Kidney (tissue), 14 donors: ENCODE measurements around the gene RNF113B. TPM values are rescaled to one million over a fixed set of nuclear protein-coding genes. Genes with fewer than 3 reads are reported as not detected.

Source experiments
- DNase-seq, 5 donors: peaks; one replicate each; pipeline ENCODE4 v3.0.0-alpha.2; 2013 to 2020
- FAIRE-seq: peaks from 2 replicates; lab custom pipeline; 2012; peaks lifted over from hg19 to GRCh38; lab: Jason Lieb, UNC
- H3K27ac ChIP-seq, 2 donors: one replicate each; pipeline ENCODE4 v1.7.0; 2013; ENCODE audit warnings: low read depth in 2 of 2, low read length in 2 of 2, inconsistent platforms in 1 of 2
- H3K27me3 ChIP-seq: one replicate; pipeline ENCODE4 v1.7.1; 2013; ENCODE audit warnings: low read length, inconsistent platforms; ENCODE audit not compliant: control insufficient read depth, insufficient read depth
- H3K36me3 ChIP-seq, 3 donors: one replicate each; pipeline versions ENCODE4 v1.7.0 to v1.7.1; 2013; ENCODE audit warnings: low read length in 3 of 3, control low read depth in 1 of 3, inconsistent platforms in 1 of 3; ENCODE audit not compliant: insufficient read depth in 3 of 3, control insufficient read depth in 2 of 3
- H3K4me1 ChIP-seq, 3 donors: one replicate each; pipeline versions ENCODE4 v1.7.0 to v1.7.1; 2013; ENCODE audit warnings: low read length in 3 of 3, inconsistent platforms in 1 of 3, low read depth in 1 of 3; ENCODE audit not compliant: control insufficient read depth in 2 of 3, insufficient read depth in 2 of 3
- H3K4me3 ChIP-seq, 3 donors: one replicate each; pipeline versions ENCODE4 v1.7.0 to v1.8.1; 2013; ENCODE audit warnings: low read length in 3 of 3, control low read depth in 1 of 3, inconsistent platforms in 1 of 3
- H3K9ac ChIP-seq, 3 donors: one replicate each; pipeline versions ENCODE4 v1.7.0 to v1.7.1; 2013; ENCODE audit warnings: low read length in 3 of 3, control low read depth in 1 of 3, inconsistent platforms in 1 of 3
- H3K9me3 ChIP-seq, 3 donors: one replicate each; pipeline versions ENCODE4 v1.7.0 to v1.7.1; 2013; ENCODE audit warnings: low read length in 3 of 3, control low read depth in 1 of 3, inconsistent platforms in 1 of 3; ENCODE audit not compliant: control insufficient read depth in 2 of 3, insufficient read depth in 1 of 3
- intact Hi-C: fragments of 100-400 bp; cut with DNase I; formaldehyde crosslinking; loops from one replicate; pipeline ENCODE4 v1.11.1; 2022
- polyA plus RNA-seq: library from polyadenylated mRNA; stranded (reverse); fragments of 350-450 nt; fragmentation: Illumina TruSeq; extraction: RNeasy Lipid Tissue Mini Kit (QIAGEN cat#74804); gene quantifications from one replicate; pipeline ENCODE4 v1.2.3, GENCODE V29; 2014; ENCODE audit warnings: low read depth, low replicate concordance; ENCODE audit not compliant: insufficient read depth
- total RNA-seq: library from RNA; stranded (reverse); fragmentation: NEBNext Ultra II Directional; extraction: Animal tissue kit (Norgen Biotek cat#: 25700); gene quantifications from one replicate; pipeline ENCODE4 v1.2.1, GENCODE V29; 2021
- TF ChIP-seq, protein P1 (sequence below): IDR thresholded peaks from 3 replicates; pipeline ENCODE4 v1.5.1; 2012; ENCODE audit warnings: mild to moderate bottlenecking, moderate library complexity, borderline replicate concordance; ENCODE audit not compliant: insufficient read depth; ENCODE audit errors: extremely low read depth
- donor health status: control.
- donor health status: control.
- donor health status: control.
- donor health status: control.
- donor health status: control.
- donor health status: DM: yes; HTN: yes; CAD: no.
- donor health status: Normal renal cell carcinoma (clear cell type).

RNF113B gene
- total and polyA plus RNA-seq, 2 donors from 2014 or later = not detected

DNA sequence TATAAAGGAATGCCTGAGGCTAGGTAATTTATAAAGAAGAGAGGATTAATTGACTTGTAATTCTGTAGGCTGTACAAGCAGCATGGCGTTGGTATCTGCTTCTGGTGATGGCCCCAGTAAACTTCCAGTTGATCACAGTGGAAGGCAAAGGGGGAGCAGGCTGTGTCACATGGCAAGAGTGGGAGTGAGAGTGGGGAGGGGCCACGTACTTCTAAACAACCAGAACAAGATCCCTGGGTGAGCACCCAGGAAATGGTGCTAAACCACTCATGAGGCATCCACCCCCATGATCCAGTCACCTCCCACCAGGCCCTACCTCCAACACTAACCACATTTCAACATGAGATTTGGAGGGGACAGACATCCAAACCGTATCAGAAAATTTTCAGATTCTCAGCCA lies 3.0 kb upstream of the RNF113B start:
- peaks cover 2 to 47% (median 18%) of the 10 kb centered on the region in 3 donors for H3K4me1 ChIP-seq
- H3K4me3 ChIP-seq = no peak overlapping the region
- peak overlapping the region in 1 of 2 donors; percentile 1 for H3K27ac ChIP-seq
- H3K27me3 ChIP-seq = no peaks in the 10 kb centered on the region
- FAIRE-seq (no peak), DNase-seq (no peak)
- H3K36me3 ChIP-seq = no peaks in the 10 kb centered on the region
- no peaks in the 10 kb centered on the region for H3K9me3 ChIP-seq
- TF ChIP-seq, protein P1, sequence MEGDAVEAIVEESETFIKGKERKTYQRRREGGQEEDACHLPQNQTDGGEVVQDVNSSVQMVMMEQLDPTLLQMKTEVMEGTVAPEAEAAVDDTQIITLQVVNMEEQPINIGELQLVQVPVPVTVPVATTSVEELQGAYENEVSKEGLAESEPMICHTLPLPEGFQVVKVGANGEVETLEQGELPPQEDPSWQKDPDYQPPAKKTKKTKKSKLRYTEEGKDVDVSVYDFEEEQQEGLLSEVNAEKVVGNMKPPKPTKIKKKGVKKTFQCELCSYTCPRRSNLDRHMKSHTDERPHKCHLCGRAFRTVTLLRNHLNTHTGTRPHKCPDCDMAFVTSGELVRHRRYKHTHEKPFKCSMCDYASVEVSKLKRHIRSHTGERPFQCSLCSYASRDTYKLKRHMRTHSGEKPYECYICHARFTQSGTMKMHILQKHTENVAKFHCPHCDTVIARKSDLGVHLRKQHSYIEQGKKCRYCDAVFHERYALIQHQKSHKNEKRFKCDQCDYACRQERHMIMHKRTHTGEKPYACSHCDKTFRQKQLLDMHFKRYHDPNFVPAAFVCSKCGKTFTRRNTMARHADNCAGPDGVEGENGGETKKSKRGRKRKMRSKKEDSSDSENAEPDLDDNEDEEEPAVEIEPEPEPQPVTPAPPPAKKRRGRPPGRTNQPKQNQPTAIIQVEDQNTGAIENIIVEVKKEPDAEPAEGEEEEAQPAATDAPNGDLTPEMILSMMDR = no peak
- no peak overlapping the region for H3K9ac ChIP-seq
- intact Hi-C loops = no loop called here

DNA sequence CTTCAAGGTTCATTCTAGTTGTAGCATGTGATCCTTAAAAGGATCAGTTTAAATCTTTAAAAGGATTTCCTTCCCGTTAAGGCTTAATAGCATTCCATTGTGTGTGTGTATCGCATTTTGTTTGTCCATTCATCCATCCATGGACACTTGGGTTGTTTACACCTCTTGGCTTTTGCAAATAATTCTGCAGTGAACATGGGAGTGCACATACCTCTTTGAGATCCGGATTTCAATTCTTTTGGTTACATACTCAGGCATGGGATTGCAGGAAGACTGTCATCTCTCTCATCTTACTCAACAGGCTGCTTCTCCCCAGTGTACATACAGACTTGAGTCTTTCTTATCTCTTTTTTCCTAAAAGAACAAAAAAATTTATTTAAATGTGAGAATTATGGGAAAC lies 1.2 kb downstream of the RNF113B start:
- H3K4me1 ChIP-seq = peaks cover 20 to 56% (median 41%) of the 10 kb centered on the region in 3 donors
- FAIRE-seq = no peak
- H3K27me3 ChIP-seq = no peaks in the 10 kb centered on the region
- intact Hi-C loops = no loop called here
- no peak overlapping the region for H3K4me3 ChIP-seq
- H3K36me3 ChIP-seq = peaks cover 0 to 2% (median 0%) of the 10 kb centered on the region in 3 donors
- H3K9ac ChIP-seq = no peak overlapping the region
- H3K27ac ChIP-seq = no peak overlapping the region
- H3K9me3 ChIP-seq = no peaks in the 10 kb centered on the region
- TF ChIP-seq, protein P1 = no peak
- DNase-seq = peak in 1 of 5 donors; percentile 40

DNA sequence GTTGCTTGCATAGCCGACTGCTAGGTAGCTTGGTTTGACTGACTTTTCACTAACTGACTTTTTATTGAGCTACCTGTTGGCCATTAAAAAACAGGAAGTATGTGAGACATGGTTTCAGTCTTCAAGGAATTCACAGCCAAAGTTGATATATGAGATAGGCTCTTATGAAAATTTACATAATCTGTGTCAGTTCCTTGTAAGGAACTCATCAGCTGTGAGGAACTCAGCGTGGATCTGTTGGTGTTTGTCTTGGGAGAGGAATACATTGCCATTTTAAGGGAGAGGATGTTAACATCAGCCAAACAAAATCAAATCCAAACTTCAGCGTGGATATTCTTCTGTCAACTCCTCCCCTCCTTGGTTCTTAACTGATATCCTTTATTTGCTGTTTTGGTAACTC lies 2.0 kb downstream of the RNF113B start:
- H3K9me3 ChIP-seq = no peaks in the 10 kb centered on the region
- H3K36me3 ChIP-seq = peaks cover 0 to 2% (median 0%) of the 10 kb centered on the region in 3 donors
- peak in 1 of 5 donors; percentile 43 for DNase-seq
- peak overlapping the region in 1 of 3 donors; percentile 1 for H3K9ac ChIP-seq
- H3K4me3 ChIP-seq = no peak overlapping the region
- no peak for FAIRE-seq
- H3K27me3 ChIP-seq = no peaks in the 10 kb centered on the region
- TF ChIP-seq, protein P1 = no peak
- H3K27ac ChIP-seq = peak overlapping the region; percentile 89 to 97
- intact Hi-C loops = no loop called here
- H3K4me1 ChIP-seq = peaks cover 20 to 55% (median 42%) of the 10 kb centered on the region in 3 donors

GRCh38 chr13:98174307-98174706 lies 2.8 kb downstream of the RNF113B start:
- peaks cover 0 to 2% (median 0%) of the 10 kb centered on the region in 3 donors for H3K36me3 ChIP-seq

More at GRCh38 chr13:98174307-98174706, 2.8 kb downstream of the RNF113B start:
- FAIRE-seq (no peak), DNase-seq (peak in 1 of 5 donors; percentile 55)
- Histone ChIP-seq H3K9ac (peak overlapping the region in 1 of 3 donors; percentile 1), H3K27ac (peak overlapping the region; percentile 89 to 97), H3K27me3 (no peaks in the 10 kb centered on the region), H3K4me1 (peaks cover 20 to 52% (median 42%) of the 10 kb centered on the region in 3 donors), H3K9me3 (no peaks in the 10 kb centered on the region), H3K4me3 (no peak overlapping the region)
- TF ChIP-seq, protein P1 = no peak
- intact Hi-C loops = no loop called here
